MM.1S (cell line): ENCODE data around the gene SLC17A7.

Experiments
- EZH2 ChIP-seq: fragments of 300-600 bp; sonication (generic); optimal IDR thresholded peaks from 2 replicates; pipeline ENCODE3; 2017; ENCODE audit warnings: low read depth, mild to moderate bottlenecking, antibody characterized with exemption, low read length, mixed read lengths
- EZH2phosphoT487 ChIP-seq: fragments of 300-600 bp; sonication (generic); IDR thresholded peaks from 2 replicates; pipeline ENCODE4 v1.6.1; 2018; ENCODE audit warnings: antibody characterized with exemption, low read length
- TF ChIP-seq, protein P1 (sequence below): fragments of 300-600 bp; sonication (generic); IDR thresholded peaks from 2 replicates; pipeline ENCODE4 v1.5.1; 2016; ENCODE audit warnings: antibody characterized with exemption, low read length, mixed read lengths

DNA sequence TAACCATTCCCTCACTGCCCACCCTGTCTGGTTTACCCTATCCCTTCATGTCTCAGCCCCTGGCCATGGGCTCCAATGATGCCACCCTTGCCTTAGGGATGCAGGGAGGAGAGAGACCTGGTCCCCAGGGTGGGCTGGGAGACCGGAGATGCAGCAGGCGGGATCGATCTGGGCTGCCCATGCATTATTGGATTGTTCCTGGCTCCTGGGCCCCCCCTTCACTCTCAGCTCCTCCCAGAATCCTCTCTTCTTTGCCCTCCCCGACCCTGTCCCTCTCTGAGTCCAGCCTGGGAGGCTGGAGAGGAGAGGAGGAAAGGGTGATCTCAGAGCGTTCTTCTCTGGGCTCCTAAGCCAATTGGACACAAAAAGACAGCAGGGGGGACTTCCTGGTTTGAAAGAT, 47.4 kb downstream of the SLC17A7 start:
- TF ChIP-seq EZH2, result no peak
- TF ChIP-seq, protein P1, sequence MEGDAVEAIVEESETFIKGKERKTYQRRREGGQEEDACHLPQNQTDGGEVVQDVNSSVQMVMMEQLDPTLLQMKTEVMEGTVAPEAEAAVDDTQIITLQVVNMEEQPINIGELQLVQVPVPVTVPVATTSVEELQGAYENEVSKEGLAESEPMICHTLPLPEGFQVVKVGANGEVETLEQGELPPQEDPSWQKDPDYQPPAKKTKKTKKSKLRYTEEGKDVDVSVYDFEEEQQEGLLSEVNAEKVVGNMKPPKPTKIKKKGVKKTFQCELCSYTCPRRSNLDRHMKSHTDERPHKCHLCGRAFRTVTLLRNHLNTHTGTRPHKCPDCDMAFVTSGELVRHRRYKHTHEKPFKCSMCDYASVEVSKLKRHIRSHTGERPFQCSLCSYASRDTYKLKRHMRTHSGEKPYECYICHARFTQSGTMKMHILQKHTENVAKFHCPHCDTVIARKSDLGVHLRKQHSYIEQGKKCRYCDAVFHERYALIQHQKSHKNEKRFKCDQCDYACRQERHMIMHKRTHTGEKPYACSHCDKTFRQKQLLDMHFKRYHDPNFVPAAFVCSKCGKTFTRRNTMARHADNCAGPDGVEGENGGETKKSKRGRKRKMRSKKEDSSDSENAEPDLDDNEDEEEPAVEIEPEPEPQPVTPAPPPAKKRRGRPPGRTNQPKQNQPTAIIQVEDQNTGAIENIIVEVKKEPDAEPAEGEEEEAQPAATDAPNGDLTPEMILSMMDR, result no peak
- no peak for TF ChIP-seq EZH2phosphoT487
